ACC112 (cell line): ENCODE measurements around the gene LRRC43.
"Not testable (repeated sequence)": the region's sequence is repeated elsewhere in the genome, so short reads cannot be mapped to it uniquely, and the experiment has no call there.

Experiments used
- H2AFZ ChIP-seq: fragments of 200-600 bp; sonication (generic); one replicate; pipeline ENCODE4 v1.6.0; 2017; ENCODE audit warnings: antibody characterized with exemption, low read length; ENCODE audit not compliant: unreplicated experiment
- H3K27ac ChIP-seq: fragments of 200-600 bp; sonication (generic); 2 replicates; pipeline ENCODE4 v1.5.1; 2014; ENCODE audit warnings: low read depth, mild to moderate bottlenecking, antibody characterized with exemption, low read length, moderate library complexity
- H3K27me3 ChIP-seq: fragments of 200-600 bp; sonication (generic); 2 replicates; pipeline ENCODE4 v1.6.1; 2014; ENCODE audit warnings: mild to moderate bottlenecking, antibody characterized with exemption, low read length, moderate library complexity, mixed read lengths; ENCODE audit not compliant: insufficient read depth
- H3K36me3 ChIP-seq: fragments of 200-600 bp; sonication (generic); 2 replicates; pipeline ENCODE4 v1.6.1; 2016; ENCODE audit warnings: mild to moderate bottlenecking, antibody characterized with exemption, low read length, moderate library complexity, mixed read lengths; ENCODE audit not compliant: insufficient read depth
- H3K4me1 ChIP-seq: fragments of 200-600 bp; sonication (generic); one replicate; pipeline ENCODE4 v1.6.1; 2016; ENCODE audit warnings: low read length, mixed read lengths; ENCODE audit not compliant: insufficient read depth, unreplicated experiment, control insufficient read depth
- H3K4me3 ChIP-seq: fragments of 200-600 bp; sonication (generic); 2 replicates; pipeline ENCODE4 v1.5.1; 2014; ENCODE audit warnings: mild to moderate bottlenecking, low read depth, low read length
- H3K79me2 ChIP-seq: fragments of 200-600 bp; sonication (generic); one replicate; pipeline ENCODE4 v1.6.0; 2016; ENCODE audit warnings: low read length; ENCODE audit not compliant: control insufficient read depth, unreplicated experiment, insufficient read depth

Gene LRRC43

GRCh38 chr12:122195405-122195804 lies 12.5 kb downstream of the LRRC43 start:
- Histone ChIP-seq H3K27ac (no peak overlapping the region), H3K27me3 (no peaks in the 10 kb centered on the region), H2AFZ (no peak overlapping the region), H3K36me3 (no peaks in the 10 kb centered on the region), H3K4me3 (no peak overlapping the region), H3K79me2 (no peaks in the 10 kb centered on the region), H3K4me1 (peaks cover 5% of the 10 kb centered on the region)

- Histone ChIP-seq H3K4me1 (peaks cover 5% of the 10 kb centered on the region), H3K79me2 (no peaks in the 10 kb centered on the region), H3K27me3 (no peaks in the 10 kb centered on the region), H3K4me3 (no peak overlapping the region), H3K27ac (no peak overlapping the region), H3K36me3 (no peaks in the 10 kb centered on the region), H2AFZ (no peak overlapping the region)
Measured at GRCh38 chr12:122197612-122197966, 14.7 kb downstream of the LRRC43 start.

- Histone ChIP-seq H3K27me3 (peaks cover 14% of the 10 kb centered on the region), H3K36me3 (no peaks in the 10 kb centered on the region), H3K4me1 (peaks cover 5% of the 10 kb centered on the region), H3K27ac (no peak overlapping the region), H2AFZ (no peak overlapping the region), H3K79me2 (no peaks in the 10 kb centered on the region), H3K4me3 (no peak overlapping the region)
Measured at GRCh38 chr12:122199484-122200355, 16.8 kb downstream of the LRRC43 start.

GRCh38 chr12:122200541-122201175 lies 17.7 kb downstream of the LRRC43 start:
- Histone ChIP-seq H2AFZ (no peak overlapping the region), H3K4me1 (peaks cover 5% of the 10 kb centered on the region), H3K27ac (no peak overlapping the region), H3K79me2 (no peaks in the 10 kb centered on the region), H3K4me3 (no peak overlapping the region), H3K27me3 (peaks cover 20% of the 10 kb centered on the region), H3K36me3 (no peaks in the 10 kb centered on the region)

GRCh38 chr12:122201381-122201780 lies 18.5 kb downstream of the LRRC43 start:
- H2AFZ ChIP-seq, result no peak overlapping the region
- no peak overlapping the region for H3K27ac ChIP-seq
- no peaks in the 10 kb centered on the region for H3K79me2 ChIP-seq
- H3K36me3 ChIP-seq, result no peaks in the 10 kb centered on the region
- no peak overlapping the region for H3K4me3 ChIP-seq
- H3K27me3 ChIP-seq, result peaks cover 20% of the 10 kb centered on the region
- peaks cover 5% of the 10 kb centered on the region for H3K4me1 ChIP-seq

- Histone ChIP-seq H3K79me2 (no peaks in the 10 kb centered on the region), H2AFZ (no peak overlapping the region), H3K27me3 (peaks cover 20% of the 10 kb centered on the region), H3K27ac (no peak overlapping the region), H3K4me1 (peaks cover 5% of the 10 kb centered on the region), H3K4me3 (no peak overlapping the region), H3K36me3 (no peaks in the 10 kb centered on the region)
Measured at GRCh38 chr12:122202017-122202416, 19.1 kb downstream of the LRRC43 start.

GRCh38 chr12:122202811-122203210 lies 19.9 kb downstream of the LRRC43 start:
- H2AFZ ChIP-seq, H3K27ac ChIP-seq, H3K4me1 ChIP-seq, H3K36me3 ChIP-seq, H3K79me2 ChIP-seq: not testable (repeated sequence)
- peak overlapping the region; percentile 81 for H3K4me3 ChIP-seq
- H3K27me3 ChIP-seq, result peaks cover 20% of the 10 kb centered on the region

GRCh38 chr12:122203301-122204166 lies 20.6 kb downstream of the LRRC43 start, which contains the start of gene B3GNT4:
TSS of gene B3GNT4 (plus strand) at chr12:122203709. CDS start at chr12:122204619, 910 bp downstream.
- Histone ChIP-seq H3K4me1 (no peaks in the 10 kb centered on the region), H3K27me3 (peaks cover 20% of the 10 kb centered on the region), H3K4me3 (peak within 1 kb of the TSS; percentile 81), H3K79me2 (no peaks in the 10 kb centered on the region), H3K27ac (no peak within 1 kb of the TSS), H2AFZ (peak within 1 kb of the TSS; percentile 94), H3K36me3 (no peaks in the 10 kb centered on the region)

- H3K27me3 ChIP-seq, result peaks cover 20% of the 10 kb centered on the region
- H3K4me3 ChIP-seq, result peak overlapping the region; percentile 81
- H3K27ac ChIP-seq, result no peak overlapping the region
- peak overlapping the region; percentile 94 for H2AFZ ChIP-seq
- H3K4me1 ChIP-seq, result no peaks in the 10 kb centered on the region
- H3K36me3 ChIP-seq, result no peaks in the 10 kb centered on the region
- H3K79me2 ChIP-seq, result no peaks in the 10 kb centered on the region
Measured at GRCh38 chr12:122204167-122205052, 21.5 kb downstream of the LRRC43 start.
